A549 (cell line): ENCODE results near the gene NSMCE1.

Experiments used
- CTCF ChIP-seq: fragments of >200 bp; sonication (Bioruptor Twin); formaldehyde crosslinking; IDR thresholded peaks from 3 replicates; pipeline ENCODE4 v1.5.1; 2016
- EP300 ChIP-seq, 2 experiments: fragments of >200 bp; sonication (Bioruptor Twin); formaldehyde crosslinking; IDR thresholded peaks; 2 replicates in 1 of 2; 3 replicates in 1 of 2; pipeline ENCODE4 v1.6.1; 2016 to 2017

GRCh38 chr16:27265982-27266381 is 2.6 kb downstream of the NSMCE1 start:
- no peak for TF ChIP-seq CTCF
- TF ChIP-seq EP300 (IDR thresholded peaks at IDR 0.05): no peak
